ENCODE measurements around the gene ZXDC.

Gene ZXDC

DNA sequence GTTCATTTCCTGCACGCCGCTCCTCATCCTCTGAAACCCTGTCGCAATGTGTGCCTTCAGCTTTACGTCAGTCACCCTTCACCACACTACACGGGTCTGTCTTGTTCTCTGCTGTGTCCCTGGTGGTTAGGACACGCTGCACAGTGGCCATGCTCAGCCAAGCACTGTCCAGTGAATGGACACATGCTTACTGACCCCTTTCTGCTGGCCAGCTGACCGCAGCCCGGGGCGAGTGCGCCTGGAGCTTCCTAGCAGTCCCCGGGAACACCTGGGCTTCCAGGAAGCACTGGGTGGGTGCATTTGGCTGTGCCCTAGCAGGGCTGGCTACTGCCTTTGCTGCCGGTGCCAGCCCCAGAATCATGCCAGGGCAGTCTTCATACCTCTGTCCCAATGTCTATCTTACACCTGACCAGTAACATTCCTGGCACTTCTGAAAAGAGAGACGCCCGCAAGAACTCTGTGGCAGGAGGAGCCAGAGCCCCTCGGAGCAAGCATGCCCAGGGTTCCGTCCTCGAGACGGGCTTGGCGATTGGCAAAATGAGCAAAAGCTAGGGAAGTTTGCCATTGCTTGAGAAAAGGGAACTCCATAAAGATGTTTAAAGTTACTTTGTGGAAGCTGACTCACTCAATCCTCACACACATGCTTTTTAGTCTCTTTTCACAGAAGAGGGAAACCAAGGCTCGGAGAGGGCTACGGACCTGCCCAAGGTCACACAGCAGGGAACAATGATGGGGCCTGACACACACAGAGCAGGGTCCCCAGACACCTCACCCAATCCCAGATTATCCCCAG lies 15.7 kb upstream of the ZXDC start:
- TF ChIP-seq, protein P1, sequence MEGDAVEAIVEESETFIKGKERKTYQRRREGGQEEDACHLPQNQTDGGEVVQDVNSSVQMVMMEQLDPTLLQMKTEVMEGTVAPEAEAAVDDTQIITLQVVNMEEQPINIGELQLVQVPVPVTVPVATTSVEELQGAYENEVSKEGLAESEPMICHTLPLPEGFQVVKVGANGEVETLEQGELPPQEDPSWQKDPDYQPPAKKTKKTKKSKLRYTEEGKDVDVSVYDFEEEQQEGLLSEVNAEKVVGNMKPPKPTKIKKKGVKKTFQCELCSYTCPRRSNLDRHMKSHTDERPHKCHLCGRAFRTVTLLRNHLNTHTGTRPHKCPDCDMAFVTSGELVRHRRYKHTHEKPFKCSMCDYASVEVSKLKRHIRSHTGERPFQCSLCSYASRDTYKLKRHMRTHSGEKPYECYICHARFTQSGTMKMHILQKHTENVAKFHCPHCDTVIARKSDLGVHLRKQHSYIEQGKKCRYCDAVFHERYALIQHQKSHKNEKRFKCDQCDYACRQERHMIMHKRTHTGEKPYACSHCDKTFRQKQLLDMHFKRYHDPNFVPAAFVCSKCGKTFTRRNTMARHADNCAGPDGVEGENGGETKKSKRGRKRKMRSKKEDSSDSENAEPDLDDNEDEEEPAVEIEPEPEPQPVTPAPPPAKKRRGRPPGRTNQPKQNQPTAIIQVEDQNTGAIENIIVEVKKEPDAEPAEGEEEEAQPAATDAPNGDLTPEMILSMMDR (IDR thresholded peaks at IDR 0.05; ENCODE audit: insufficient read depth, low read length, poor library complexity, severe bottlenecking) = no peak
- DNase-seq (ENCODE audit: extremely low read depth, insufficient read length) = no peak
- Histone ChIP-seq H3K4me3 (replicated peaks; ENCODE audit: low read depth, low read length) (no peak overlapping the region), H3K27me3 (replicated peaks; ENCODE audit: control insufficient read depth, insufficient read depth, low read length) (peaks cover 3% of the 10 kb centered on the region), H3K36me3 (ENCODE audit: control insufficient read depth, insufficient read depth, low read length) (no peaks in the 10 kb centered on the region)

DNA sequence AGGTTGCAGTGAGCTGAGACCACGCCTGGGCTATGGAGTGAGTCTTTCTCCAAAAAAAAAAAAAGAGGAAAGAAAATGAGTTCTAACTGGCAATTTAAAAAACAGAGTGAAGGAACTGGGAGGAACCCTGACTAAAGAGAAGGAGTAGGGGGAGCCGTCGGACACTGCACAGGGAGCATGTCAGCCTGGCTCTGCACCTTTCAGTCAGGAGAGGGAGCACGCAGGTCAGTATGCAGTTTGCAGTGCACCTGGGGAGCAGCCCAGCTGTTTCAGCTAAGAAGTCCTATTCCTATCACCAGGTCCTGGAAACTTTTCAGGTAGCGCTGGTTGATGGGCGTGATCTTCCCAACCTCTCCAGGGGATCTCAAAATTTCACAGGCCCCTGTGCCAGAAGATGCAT lies 14.9 kb upstream of the ZXDC start:
- DNase-seq (ENCODE audit: extremely low read depth, insufficient read length) = no peak
- TF ChIP-seq, protein P1 (IDR thresholded peaks at IDR 0.05; ENCODE audit: insufficient read depth, low read length, poor library complexity, severe bottlenecking) = no peak
- no peak overlapping the region for H3K4me3 ChIP-seq (replicated peaks; ENCODE audit: low read depth, low read length)
- peaks cover 3% of the 10 kb centered on the region for H3K27me3 ChIP-seq (replicated peaks; ENCODE audit: control insufficient read depth, insufficient read depth, low read length)
- no peaks in the 10 kb centered on the region for H3K36me3 ChIP-seq (ENCODE audit: control insufficient read depth, insufficient read depth, low read length)

DNA sequence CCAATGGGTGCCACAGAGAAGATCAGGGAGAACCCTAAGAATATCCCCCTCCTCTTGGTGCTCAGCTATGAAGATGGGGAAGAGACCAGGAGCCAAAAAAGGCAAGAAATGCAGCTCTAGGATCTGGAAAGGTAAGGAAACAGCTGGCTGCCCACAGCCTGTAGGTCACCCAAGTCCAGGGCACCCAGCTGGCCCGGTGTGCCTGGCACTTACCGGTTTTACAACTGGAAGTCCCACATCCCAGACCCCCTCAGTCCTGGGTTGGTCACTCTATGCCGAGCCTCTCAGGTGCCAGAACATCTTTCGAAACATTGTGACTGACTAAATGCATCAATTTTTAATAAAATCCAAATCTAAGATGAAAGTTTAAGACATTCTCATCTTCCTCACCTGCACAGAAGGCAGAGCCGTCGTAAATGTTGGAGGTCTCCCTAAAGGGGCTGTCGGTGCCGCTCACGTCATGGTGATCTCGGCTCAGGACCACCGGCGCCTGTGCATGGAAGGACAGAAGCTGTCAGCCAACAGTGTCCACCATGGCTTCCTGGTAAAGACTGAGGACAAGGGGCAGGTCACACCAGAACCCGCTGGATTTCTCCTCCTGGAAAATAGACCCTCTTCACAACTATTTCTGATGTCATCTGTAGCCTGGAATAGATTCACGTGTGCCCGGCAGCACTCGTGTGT lies 13.3 kb upstream of the ZXDC start:
- Histone ChIP-seq H3K36me3 (ENCODE audit: control insufficient read depth, insufficient read depth, low read length) (no peaks in the 10 kb centered on the region), H3K4me3 (replicated peaks; ENCODE audit: low read depth, low read length) (no peak overlapping the region), H3K27me3 (replicated peaks; ENCODE audit: control insufficient read depth, insufficient read depth, low read length) (peaks cover 3% of the 10 kb centered on the region)
- TF ChIP-seq, protein P1 (IDR thresholded peaks at IDR 0.05; ENCODE audit: insufficient read depth, low read length, poor library complexity, severe bottlenecking) = no peak
- no peak for DNase-seq (ENCODE audit: extremely low read depth, insufficient read length)

DNA sequence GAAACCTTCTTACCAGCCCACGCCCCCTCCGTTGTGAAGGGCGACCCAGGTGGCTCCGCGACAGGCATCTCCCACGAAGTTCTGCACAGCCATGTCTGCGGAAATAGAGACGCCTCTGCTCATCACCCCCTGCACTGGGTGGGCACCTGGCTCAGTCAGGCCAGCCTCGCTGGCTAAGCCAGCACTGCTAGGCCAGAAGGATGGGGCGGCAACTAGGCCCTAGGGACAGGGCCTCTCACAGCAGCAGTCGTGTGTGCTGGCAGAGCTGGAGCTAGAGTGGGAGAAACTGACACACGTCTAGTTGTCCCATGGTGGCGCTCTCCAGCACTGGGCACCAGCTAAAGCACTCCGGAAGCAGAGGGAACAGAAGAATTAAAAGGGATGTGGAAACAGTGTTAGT lies 12.5 kb upstream of the ZXDC start:
- H3K4me3 ChIP-seq (replicated peaks; ENCODE audit: low read depth, low read length) = no peak overlapping the region
- peaks cover 3% of the 10 kb centered on the region for H3K27me3 ChIP-seq (replicated peaks; ENCODE audit: control insufficient read depth, insufficient read depth, low read length)
- TF ChIP-seq, protein P1 (IDR thresholded peaks at IDR 0.05; ENCODE audit: insufficient read depth, low read length, poor library complexity, severe bottlenecking) = no peak
- H3K36me3 ChIP-seq (ENCODE audit: control insufficient read depth, insufficient read depth, low read length) = no peaks in the 10 kb centered on the region
- no peak for DNase-seq (ENCODE audit: extremely low read depth, insufficient read length)

GRCh38 chr3:126487151-126487771 lies 11.6 kb upstream of the ZXDC start:
- TF ChIP-seq, protein P1 (IDR thresholded peaks at IDR 0.05; ENCODE audit: insufficient read depth, low read length, poor library complexity, severe bottlenecking) = no peak
- no peaks in the 10 kb centered on the region for H3K36me3 ChIP-seq (ENCODE audit: control insufficient read depth, insufficient read depth, low read length)
- H3K4me3 ChIP-seq (replicated peaks; ENCODE audit: low read depth, low read length) = no peak overlapping the region
- peaks cover 3% of the 10 kb centered on the region for H3K27me3 ChIP-seq (replicated peaks; ENCODE audit: control insufficient read depth, insufficient read depth, low read length)
- no peak for DNase-seq (ENCODE audit: extremely low read depth, insufficient read length)

All from GM06990 (cell line).